Measurements from ENCODE around the gene QTRT2. TPM values are rescaled to one million over a fixed set of nuclear protein-coding genes. Genes with fewer than 3 reads are reported as not detected.

The QTRT2 gene
- total and polyA plus RNA-seq, 2 experiments from 2014 or later: 8.3 to 11.7 TPM

DNA sequence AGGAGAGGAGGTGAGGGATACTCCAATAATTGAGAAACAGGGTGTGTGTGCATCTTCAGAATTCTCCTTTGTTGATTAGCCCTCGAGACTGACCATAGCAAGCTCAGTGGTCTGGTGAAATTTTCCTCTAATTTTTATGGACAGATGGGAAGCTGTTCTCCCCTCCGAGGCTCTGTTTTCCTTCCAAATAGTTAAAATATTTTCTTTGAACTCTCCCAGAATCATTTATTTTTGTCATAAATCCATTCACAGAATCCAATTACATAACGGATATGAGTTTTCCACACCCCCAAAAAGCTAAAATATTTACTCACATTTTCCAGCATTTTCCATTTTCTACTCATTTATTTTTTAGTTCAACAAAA is 36.5 kb downstream of the QTRT2 start:
- Histone ChIP-seq H3K4me2 (ENCODE audit: unreplicated experiment) (peak overlapping the region; percentile 34), H3K4me1 (ENCODE audit: insufficient read depth) (peaks cover 18% of the 10 kb centered on the region), H3K9ac (0 out of 2 replicates have a peak overlapping the region, but pooled peaks have one; percentile 12), H3K79me2 (ENCODE audit: insufficient read depth) (no peaks in the 10 kb centered on the region), H3F3A (ENCODE audit: insufficient read depth) (peaks cover 17% of the 10 kb centered on the region), H3K36me3 (ENCODE audit: low read depth) (no peaks in the 10 kb centered on the region), H3K9me2 (ENCODE audit: insufficient read depth) (no peaks in the 10 kb centered on the region), H3K4me3 (peak overlapping the region; percentile 43; the same call in 1 of the 2 replicates), H3K27ac (0 out of 2 replicates have a peak overlapping the region, but pooled peaks have one; percentile 4), H3K27me3 (replicated peaks; ENCODE audit: insufficient read depth) (no peaks in the 10 kb centered on the region), H4K20me1 (ENCODE audit: insufficient read depth) (no peaks in the 10 kb centered on the region), H2AFZ (peak overlapping the region; percentile 90), H3K9me3 (ENCODE audit: low read depth) (no peaks in the 10 kb centered on the region)
- DNase-seq: peak; percentile 7
- TF ChIP-seq EZH2phosphoT487 (IDR thresholded peaks at IDR 0.05; ENCODE audit: insufficient read depth, low read depth) (no peak), EZH2 (IDR thresholded peaks at IDR 0.05; ENCODE audit: insufficient read depth, poor library complexity, severe bottlenecking) (no peak)
- 7 to 8% methylated on average over 3 of the region's 3 CpGs for WGBS, 2 experiments (ENCODE audit: low coverage in 1 of 2, low lambda C conversion rate in 2 of 2, missing lambda C conversion rate in 2 of 2)
- in situ Hi-C loops (cut with MboI): no loop called here

DNA sequence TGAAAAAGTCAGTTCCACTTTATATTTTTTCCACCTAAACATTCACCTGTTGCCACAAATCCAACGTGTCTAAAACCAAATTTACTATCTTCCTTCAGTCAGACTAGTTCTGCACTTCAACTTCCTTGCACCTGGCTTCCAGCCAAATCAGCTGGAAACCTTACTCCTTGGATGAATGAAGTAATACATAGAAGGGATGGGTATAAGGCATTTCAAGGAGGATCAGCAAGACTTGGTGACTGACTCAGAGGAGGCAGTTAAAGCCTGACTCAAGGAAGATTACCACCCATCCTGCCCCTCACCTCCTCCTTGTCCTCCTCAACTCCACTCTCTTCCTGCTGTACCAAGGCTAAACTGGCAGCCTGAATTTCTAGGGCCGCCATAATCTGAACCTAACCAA is 37.1 kb downstream of the QTRT2 start:
- TF ChIP-seq EZH2phosphoT487 (IDR thresholded peaks at IDR 0.05; ENCODE audit: insufficient read depth, low read depth): no peak
- no peak for TF ChIP-seq EZH2 (IDR thresholded peaks at IDR 0.05; ENCODE audit: insufficient read depth, poor library complexity, severe bottlenecking)
- in situ Hi-C loops (cut with MboI): no loop called here

GRCh38 chr3:114095796-114096195 is 39.3 kb downstream of the QTRT2 start:
- H2AFZ ChIP-seq: peak overlapping the region; percentile 1; the same call in 1 of the 2 replicates
- H3K4me1 ChIP-seq (ENCODE audit: insufficient read depth): peaks cover 18% of the 10 kb centered on the region
- no peak overlapping the region for H3K27ac ChIP-seq
- in situ Hi-C loops (cut with MboI): no loop called here
- 41 to 44% methylated on average over 3 of the region's 3 CpGs for WGBS, 2 experiments (ENCODE audit: low coverage in 1 of 2, low lambda C conversion rate in 2 of 2, missing lambda C conversion rate in 2 of 2)
- H3K9me2 ChIP-seq (ENCODE audit: insufficient read depth): no peaks in the 10 kb centered on the region
- H3K4me3 ChIP-seq: no peak overlapping the region
- no peak for DNase-seq
- peaks cover 17% of the 10 kb centered on the region for H3F3A ChIP-seq (ENCODE audit: insufficient read depth)
- H3K9ac ChIP-seq: no peak overlapping the region
- TF ChIP-seq EZH2 (IDR thresholded peaks at IDR 0.05; ENCODE audit: insufficient read depth, poor library complexity, severe bottlenecking) (no peak), EZH2phosphoT487 (IDR thresholded peaks at IDR 0.05; ENCODE audit: insufficient read depth, low read depth) (no peak)
- no peak overlapping the region for H3K4me2 ChIP-seq (ENCODE audit: unreplicated experiment)
- H3K9me3 ChIP-seq (ENCODE audit: low read depth): no peaks in the 10 kb centered on the region
- H3K27me3 ChIP-seq (replicated peaks; ENCODE audit: insufficient read depth): no peaks in the 10 kb centered on the region
- no peaks in the 10 kb centered on the region for H3K36me3 ChIP-seq (ENCODE audit: low read depth)
- H4K20me1 ChIP-seq (ENCODE audit: insufficient read depth): no peaks in the 10 kb centered on the region
- H3K79me2 ChIP-seq (ENCODE audit: insufficient read depth): no peaks in the 10 kb centered on the region

More for the DNA sequence above, 37.1 kb downstream of the QTRT2 start:
- 50% methylated on average over 2 of the region's 2 CpGs for WGBS, 2 experiments (ENCODE audit: low coverage in 1 of 2, low lambda C conversion rate in 2 of 2, missing lambda C conversion rate in 2 of 2)
- Histone ChIP-seq H3F3A (ENCODE audit: insufficient read depth) (peaks cover 17% of the 10 kb centered on the region), H3K4me2 (ENCODE audit: unreplicated experiment) (peak overlapping the region; percentile 34), H3K9me3 (ENCODE audit: low read depth) (no peaks in the 10 kb centered on the region), H3K27me3 (replicated peaks; ENCODE audit: insufficient read depth) (no peaks in the 10 kb centered on the region), H3K4me1 (ENCODE audit: insufficient read depth) (peaks cover 18% of the 10 kb centered on the region), H3K4me3 (no peak overlapping the region), H3K27ac (no peak overlapping the region), H3K79me2 (ENCODE audit: insufficient read depth) (no peaks in the 10 kb centered on the region), H3K36me3 (ENCODE audit: low read depth) (no peaks in the 10 kb centered on the region), H3K9me2 (ENCODE audit: insufficient read depth) (no peaks in the 10 kb centered on the region), H4K20me1 (ENCODE audit: insufficient read depth) (no peaks in the 10 kb centered on the region), H3K9ac (no peak overlapping the region), H2AFZ (no peak overlapping the region)
- DNase-seq: peak; percentile 85

- TF ChIP-seq EZH2 (IDR thresholded peaks at IDR 0.05; ENCODE audit: insufficient read depth, poor library complexity, severe bottlenecking) (no peak), EZH2phosphoT487 (IDR thresholded peaks at IDR 0.05; ENCODE audit: insufficient read depth, low read depth) (no peak)
- Histone ChIP-seq H3K4me3 (no peak overlapping the region), H3K9me2 (ENCODE audit: insufficient read depth) (no peaks in the 10 kb centered on the region), H2AFZ (no peak overlapping the region), H4K20me1 (ENCODE audit: insufficient read depth) (no peaks in the 10 kb centered on the region), H3F3A (ENCODE audit: insufficient read depth) (no peaks in the 10 kb centered on the region), H3K9me3 (ENCODE audit: low read depth) (no peaks in the 10 kb centered on the region), H3K4me2 (ENCODE audit: unreplicated experiment) (no peak overlapping the region), H3K4me1 (ENCODE audit: insufficient read depth) (no peaks in the 10 kb centered on the region), H3K36me3 (ENCODE audit: low read depth) (no peaks in the 10 kb centered on the region), H3K27ac (no peak overlapping the region), H3K27me3 (replicated peaks; ENCODE audit: insufficient read depth) (no peaks in the 10 kb centered on the region), H3K79me2 (ENCODE audit: insufficient read depth) (no peaks in the 10 kb centered on the region), H3K9ac (no peak overlapping the region)
- no peak for DNase-seq
- whole genome bisulfite sequencing, 2 experiments (ENCODE audit: low coverage in 1 of 2, low lambda C conversion rate in 2 of 2, missing lambda C conversion rate in 2 of 2): 64 to 76% methylated on average over 1 of the region's 1 CpG
- in situ Hi-C loops (cut with MboI): no loop called here
These were observed 44.6 kb downstream of the QTRT2 start for GRCh38 chr3:114101101-114101500.

DNA sequence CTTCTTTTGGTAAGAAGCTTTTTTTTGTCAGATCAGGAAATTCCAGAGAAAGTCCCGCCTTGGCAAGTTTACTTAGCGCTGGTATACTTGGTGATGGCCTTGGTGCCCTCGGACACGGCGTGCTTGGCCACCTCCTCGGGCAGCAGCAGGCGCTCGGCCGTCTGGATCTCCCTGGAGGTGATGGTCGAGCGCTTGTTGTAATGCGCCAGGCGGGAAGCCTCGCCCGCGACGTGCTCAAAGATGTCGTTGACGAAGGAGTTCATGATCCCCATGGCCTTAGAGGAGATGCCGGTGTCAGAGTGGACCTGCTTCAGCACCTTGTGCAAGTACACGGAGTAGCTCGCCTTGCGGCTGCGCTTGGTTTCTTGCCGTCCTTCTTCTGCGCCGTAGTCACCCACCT is 46.6 kb downstream of the QTRT2 start:
- no peak overlapping the region for H3K4me2 ChIP-seq (ENCODE audit: unreplicated experiment)
- H3K79me2 ChIP-seq (ENCODE audit: insufficient read depth): no peaks in the 10 kb centered on the region
- no peaks in the 10 kb centered on the region for H4K20me1 ChIP-seq (ENCODE audit: insufficient read depth)
- H3K4me3 ChIP-seq: no peak overlapping the region
- H3K36me3 ChIP-seq (ENCODE audit: low read depth): no peaks in the 10 kb centered on the region
- H3K27ac ChIP-seq: no peak overlapping the region
- no peaks in the 10 kb centered on the region for H3F3A ChIP-seq (ENCODE audit: insufficient read depth)
- 94 to 95% methylated on average over 26 to 27 of the region's 27 CpGs for WGBS, 2 experiments (ENCODE audit: low coverage in 1 of 2, low lambda C conversion rate in 2 of 2, missing lambda C conversion rate in 2 of 2)
- no peaks in the 10 kb centered on the region for H3K4me1 ChIP-seq (ENCODE audit: insufficient read depth)
- no peaks in the 10 kb centered on the region for H3K9me3 ChIP-seq (ENCODE audit: low read depth)
- no peaks in the 10 kb centered on the region for H3K27me3 ChIP-seq (replicated peaks; ENCODE audit: insufficient read depth)
- no peak overlapping the region for H3K9ac ChIP-seq
- no peak for TF ChIP-seq EZH2 (IDR thresholded peaks at IDR 0.05; ENCODE audit: insufficient read depth, poor library complexity, severe bottlenecking)
- TF ChIP-seq EZH2phosphoT487 (IDR thresholded peaks at IDR 0.05; ENCODE audit: insufficient read depth, low read depth): no peak
- no peak overlapping the region for H2AFZ ChIP-seq
- DNase-seq: no peak
- in situ Hi-C loops (cut with MboI): no loop called here
- no peaks in the 10 kb centered on the region for H3K9me2 ChIP-seq (ENCODE audit: insufficient read depth)

Measured in GM23248 (cell line).